Retina (tissue), 1 donor: ENCODE measurements around the gene ZNF274.
"Not testable (repeated sequence)": the region's sequence is repeated elsewhere in the genome, so short reads cannot be mapped to it uniquely, and the experiment has no call there.

Experiments
- DNase-seq: peaks from one replicate; pipeline ENCODE4 v3.0.0-alpha.2; 2016

The ZNF274 gene

DNA sequence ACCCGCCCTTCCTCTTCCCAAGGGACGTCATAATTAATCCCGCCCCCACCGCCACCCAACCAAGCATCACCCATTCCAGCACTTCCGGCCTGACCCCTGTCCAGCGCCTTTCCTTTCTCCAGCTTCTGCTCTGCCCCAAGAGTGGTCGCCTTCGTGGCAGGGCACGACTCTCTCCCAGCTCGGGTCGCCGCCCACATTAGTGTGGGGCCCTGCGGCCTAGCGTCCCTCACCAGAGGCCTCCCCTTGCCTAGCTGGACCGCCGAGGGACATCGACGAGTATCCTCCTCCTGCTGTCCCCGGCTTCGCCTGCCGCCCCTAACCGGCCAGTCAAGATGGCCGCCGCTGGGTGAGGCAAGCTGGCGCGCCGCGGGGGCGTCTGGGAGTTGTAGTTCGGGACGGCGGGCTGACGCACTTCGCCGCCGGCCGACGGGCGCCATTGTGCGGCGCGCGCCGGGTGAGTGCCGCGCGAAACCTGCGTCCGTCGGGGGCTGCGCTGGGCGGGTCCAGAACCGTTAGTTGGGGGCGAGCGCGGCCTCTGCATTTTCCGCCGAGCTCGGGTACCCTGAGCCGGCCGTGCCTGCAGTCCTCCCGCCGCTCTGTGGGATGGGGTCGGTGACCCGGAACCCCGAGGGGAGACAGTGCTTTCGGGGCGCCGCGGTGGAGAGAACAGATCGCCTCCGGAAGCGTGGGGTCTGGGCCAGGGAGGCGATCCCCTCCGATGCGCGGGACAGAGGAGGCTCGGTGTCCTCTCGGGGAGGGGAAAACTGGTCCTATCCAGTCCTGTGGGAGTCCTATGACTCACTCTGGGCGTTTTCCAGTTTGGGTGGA, at the start of gene ZNF274:
Gene ZNF274, plus strand, starts transcription at position 73 of the 828 bp plus-strand sequence. CDS start 905 bp downstream, outside the sequence.
- DNase-seq = peak; percentile 99

DNA sequence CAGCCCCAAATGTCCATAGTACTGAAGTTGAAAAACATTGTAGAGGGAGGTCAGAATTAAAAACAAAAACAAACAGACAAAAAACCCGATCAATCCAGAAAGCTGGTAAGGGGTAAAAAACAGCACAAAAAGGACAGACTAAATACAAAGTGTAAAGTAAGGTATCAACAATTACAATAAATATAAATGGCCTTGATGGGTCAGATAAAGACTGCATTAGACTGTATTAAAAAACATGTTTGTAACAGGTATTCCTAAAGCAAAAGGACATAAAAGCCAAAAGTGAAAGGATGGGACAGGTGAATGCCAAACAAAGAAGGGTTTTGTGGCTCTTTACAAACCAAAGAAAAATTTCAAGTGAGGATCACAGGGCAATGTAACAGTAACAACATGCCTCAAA, 48.6 kb upstream of the ZNF274 start:
- no peak for DNase-seq

DNA sequence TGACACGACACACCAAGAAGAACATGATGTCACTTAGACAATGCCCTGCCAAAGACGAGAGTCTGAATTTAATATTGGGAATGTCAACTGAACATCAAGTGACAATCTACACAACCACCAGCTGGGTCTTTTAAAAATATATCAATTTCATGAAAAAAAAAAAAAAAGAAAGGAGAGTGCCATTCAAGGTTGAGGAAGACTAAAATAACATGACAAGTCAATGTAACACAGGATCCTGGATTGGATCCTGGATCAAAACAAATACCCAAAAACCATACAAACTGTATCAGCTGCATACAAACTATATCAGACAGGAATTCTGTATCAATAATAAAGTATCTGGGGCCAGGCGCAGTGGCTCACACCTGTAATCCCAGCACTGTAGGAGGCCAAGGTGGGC, 37.0 kb upstream of the ZNF274 start:
- no peak for DNase-seq

DNA sequence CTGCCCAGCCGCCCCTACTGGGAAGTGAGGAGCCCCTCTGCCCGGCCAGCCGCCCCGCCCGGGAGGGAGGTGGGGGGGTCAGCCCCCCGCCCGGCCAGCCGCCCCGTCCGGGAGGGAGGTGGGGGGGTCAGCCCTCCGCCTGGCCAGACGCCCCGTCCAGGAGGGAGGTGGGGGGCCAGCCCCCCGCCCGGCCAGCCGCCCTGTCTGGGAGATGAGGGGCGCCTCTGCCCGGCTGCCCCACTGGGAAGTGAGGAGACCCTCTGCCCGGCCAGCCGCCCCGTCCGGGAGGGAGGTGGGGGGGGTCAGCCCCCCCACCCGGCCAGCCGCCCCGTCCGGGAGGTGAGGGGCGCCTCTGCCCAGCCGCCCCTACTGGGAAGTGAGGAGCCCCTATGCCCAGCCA, 35.4 kb upstream of the ZNF274 start:
- DNase-seq = not testable (repeated sequence)

DNA sequence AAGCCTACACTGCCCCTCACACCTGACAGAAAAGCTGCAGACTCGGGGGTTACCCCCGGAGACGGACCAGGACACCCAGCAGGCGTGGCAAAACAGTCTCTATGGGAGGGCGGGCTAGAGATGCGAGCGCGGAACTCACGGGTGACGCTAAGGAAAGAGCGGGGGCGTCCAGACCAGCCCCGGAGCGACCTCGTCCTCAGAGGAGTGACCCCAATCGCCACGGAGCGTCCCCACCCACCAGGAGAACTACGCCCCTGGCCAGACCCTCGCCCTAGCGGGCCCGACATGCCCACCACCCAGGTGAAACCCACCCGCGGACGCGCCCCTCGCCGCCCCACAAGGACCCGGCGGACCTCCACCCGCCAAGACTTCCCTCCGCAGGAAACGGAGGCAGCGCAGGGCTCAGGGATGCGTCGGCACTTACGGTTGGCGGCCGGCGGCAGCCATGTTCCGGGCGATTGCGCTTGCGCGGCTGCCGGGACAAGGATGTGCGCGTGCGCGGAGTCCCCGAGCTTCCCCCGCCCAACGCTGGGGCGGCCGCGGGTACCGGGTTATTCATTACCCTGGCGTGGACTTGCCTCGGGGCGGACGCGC, 32.4 kb upstream of the ZNF274 start, which contains the start of gene ZNF329:
Gene ZNF329, minus strand, starts transcription at position 462 of the 594 bp plus-strand sequence. CDS start 21,286 bp downstream, outside the sequence.
- peak; percentile 95 for DNase-seq

DNA sequence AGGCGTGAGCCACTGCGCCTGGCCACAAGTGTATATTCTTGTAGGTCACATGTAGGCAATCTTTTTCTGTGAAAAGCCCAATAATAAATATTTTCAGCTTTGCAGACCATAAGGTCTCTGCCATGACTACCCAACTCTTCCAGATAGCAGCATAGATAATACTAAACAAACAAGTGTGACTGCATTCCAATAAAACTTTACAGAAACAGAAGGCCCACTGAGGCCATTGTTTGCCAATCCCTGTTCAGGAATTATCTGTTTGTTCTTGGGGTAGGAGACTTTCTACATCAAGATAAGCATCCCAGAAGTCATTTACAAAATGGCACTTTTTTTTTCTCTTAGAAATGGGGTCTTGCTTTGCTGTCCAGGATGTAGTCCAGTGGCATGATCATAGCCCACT, 29.5 kb upstream of the ZNF274 start:
- DNase-seq = no peak

DNA sequence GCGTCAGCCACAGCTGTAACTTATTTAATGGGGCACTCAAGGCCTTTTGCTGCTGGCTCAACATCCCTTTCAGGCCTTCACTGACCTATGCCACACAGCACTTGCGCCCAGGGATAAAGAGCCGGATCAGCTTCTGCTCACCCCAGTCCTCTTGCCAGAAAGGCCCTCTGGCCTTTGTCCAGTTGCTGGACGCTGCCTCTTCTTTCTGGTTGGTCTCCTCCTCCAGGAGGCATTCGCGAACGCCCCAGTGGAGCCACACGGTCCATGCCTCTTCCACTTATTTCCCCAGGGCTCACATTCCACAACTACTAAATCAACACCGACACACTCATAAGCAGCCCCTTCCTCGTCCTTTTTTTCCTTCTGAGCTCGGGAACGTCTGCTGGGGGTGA, 28.6 kb upstream of the ZNF274 start:
- no peak for DNase-seq

DNA sequence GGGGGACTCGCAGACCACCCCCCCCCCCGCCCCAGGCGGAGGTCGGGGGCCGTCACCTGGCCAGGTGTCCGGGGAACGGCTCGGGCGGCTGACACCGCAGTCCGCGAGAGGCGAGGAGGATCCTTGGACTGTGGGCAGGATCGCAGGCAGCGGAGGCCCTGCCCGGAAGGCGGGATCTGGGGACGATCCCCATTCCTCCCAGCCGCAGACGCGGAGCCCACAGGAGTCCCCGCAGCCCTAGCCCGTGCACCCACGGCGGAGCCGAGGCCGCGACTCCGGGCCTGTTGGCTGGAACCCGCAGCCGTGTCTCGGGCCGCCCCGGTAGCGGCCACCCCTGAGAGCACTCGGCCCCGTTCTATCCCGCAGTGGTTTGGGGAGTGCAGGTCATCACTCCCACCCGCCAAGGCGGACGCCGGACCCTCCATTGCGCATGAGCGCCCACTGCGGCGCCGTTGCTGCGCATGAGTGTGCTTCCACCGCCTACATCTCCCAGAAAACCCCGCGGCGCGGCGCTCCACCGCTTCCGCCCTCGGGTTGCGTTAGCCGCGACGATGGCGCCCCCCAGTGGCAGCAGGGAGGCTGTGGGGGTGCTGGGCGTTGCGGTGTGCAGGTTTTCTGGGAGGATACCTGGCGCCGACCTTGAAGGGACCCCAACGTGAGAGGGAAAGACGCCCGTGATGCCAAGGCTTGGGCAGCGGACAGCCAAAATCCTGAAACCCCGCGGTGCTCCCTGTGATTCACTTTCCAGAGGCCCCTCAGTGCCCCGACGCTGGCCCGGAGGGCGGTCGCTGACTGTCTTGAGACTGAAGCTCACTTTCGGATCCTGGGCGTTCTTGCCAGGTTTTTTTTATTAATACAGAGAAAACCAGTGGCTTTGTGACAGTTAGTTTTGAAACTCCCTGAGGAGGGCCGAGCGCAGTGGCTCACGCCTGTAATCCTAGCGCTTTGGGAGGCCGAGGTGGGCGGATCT, 27.9 kb upstream of the ZNF274 start:
- peak; percentile 99 for DNase-seq

DNA sequence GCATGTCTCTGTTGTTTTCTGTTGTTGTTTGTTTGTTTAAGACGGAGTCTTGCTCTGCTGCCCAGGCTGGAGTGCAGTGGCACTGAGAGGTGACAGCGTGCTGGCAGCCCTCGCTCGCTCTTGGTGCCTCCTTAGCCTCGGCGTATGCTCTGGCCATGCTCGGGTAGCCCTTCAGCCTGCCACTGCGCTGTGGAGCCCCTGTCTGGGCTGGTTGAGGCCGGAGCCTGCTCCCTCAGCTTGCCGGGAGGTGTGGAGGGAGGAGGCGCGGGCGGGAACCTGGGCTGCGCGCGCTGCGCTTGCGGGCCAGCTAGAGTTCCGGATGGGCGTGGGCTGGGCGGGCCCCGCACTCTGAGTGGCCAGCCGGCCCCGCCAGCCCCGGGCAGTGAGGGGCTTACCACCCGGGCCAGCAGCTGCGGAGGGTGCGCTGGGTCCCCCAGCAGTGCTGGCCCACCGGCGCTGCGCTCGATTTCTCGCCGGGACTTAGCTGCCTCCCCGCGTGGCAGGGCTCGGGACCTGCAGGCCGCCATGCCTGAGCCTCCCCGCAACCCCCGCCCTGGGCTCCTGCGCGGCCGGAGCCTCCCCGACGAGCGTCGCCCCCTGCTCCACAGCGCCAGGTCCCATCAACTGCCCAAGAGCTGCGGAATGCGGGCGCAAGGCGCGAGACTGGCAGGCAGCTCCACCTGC, 25.7 kb upstream of the ZNF274 start:
- no peak for DNase-seq

DNA sequence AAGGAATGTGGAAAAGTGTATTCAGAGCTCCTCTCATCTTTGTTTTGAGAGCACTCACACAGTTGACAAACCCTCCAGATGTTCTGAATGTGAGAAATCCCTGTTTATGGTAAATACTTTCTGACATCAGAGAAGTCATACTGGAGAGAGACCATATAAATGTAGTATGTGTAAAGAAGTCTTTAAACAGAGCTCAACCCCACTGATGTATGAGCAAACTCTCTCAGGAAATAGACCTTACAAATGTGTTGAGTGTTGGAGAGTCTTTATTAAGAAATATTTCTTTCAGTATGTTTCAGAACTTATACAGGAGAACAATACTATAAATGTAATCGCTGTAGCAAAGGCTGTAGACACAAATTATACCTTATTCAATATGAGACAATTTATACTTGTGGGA, 16.6 kb upstream of the ZNF274 start:
- no peak for DNase-seq

DNA sequence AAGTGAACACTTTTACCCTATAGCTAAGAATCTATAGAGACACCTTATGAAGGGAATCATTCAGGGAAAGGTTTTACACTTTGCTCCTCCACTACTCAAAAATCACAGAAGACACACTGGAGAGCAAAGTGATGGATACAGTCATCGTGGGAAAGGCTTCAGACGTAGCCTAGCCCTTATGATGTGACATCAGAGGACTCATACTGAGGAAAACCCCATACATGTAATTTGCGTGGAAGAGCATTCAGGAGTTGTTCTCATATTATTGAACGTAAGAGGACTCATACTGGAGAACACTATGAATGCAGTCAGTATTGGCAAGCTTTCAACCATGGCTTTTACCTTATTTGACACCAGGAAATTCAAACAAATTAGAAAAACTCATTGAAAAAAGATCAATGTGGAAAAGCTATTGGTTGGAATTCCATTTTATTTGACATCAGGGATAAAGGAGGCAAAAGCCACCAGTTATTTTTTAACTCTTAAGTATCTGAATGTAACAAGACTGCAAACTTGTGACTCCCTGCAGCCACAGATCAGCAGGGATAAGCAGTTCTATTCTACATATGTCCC, 16.1 kb upstream of the ZNF274 start:
- DNase-seq = no peak

DNA sequence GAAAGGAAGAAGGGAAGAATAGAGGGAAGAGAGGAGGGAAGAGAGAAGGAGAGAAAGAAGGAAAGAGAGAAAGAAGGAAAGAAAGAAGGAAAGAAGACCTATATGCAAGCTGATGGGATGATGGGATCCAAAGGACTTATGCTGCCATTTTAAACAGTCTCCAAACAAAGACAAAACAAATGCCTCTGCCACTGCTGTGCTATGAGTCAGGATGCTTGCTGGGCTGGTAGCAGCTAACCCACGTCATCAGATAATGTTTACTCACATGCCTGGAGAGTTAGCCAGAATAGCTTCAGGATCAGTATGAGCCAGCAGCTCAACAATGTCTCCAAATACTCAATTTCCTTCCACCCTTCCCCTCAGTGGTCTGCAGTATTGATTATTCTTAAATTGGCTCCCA, 12.0 kb upstream of the ZNF274 start:
- no peak for DNase-seq

DNA sequence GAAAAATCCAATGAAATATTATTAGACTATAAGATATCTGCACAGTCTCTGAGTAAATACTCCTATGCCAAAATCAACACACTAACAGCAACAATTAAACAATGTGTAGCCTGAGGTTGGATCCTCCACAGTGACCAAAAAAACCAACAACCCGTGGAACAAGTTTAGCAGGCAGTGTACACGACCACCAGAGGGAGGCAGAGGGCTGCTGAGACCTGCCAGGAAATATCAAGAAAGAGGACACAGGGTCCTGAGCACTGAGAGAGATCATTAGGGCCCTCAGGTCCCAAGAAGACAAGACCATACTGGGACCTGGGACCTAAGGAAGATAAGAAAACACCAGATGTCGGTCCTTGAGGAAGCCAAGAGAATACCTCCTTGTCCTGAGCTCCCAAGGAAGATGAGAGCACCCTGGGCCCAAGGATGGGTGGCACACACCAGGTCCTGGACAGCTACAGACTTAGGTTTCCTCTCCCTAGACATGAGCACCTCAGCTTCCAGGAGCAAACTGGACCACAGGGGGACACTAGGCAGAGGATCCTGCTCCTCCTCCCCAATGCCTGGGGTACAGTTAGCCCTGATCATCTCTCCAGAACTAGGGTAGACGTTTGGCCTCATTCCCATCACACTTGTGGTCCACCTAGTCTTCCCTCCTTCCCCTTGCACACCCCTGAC, 822 bp upstream of the ZNF274 start:
- DNase-seq = no peak

DNA sequence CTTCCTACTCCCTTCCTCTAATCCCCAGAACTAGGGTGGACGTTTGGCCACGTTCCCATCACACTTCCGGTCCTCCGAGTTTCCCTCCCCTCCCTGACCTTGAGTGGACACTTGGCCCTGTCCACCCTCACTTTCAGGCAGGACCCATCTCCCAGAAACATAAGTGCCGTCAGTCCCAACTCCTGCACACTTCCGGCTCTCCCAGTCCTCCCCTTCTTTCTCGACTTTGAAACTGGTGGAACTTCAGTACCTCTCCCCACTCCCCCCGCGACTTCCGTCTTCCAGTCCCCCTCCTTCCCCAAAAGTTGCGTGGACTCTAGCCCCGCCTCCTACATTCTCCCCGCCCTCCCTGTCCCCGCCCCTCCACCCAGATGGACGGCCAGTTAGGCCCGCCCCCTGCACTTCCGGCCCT, 278 bp upstream of the ZNF274 start:
- DNase-seq = no peak

DNA sequence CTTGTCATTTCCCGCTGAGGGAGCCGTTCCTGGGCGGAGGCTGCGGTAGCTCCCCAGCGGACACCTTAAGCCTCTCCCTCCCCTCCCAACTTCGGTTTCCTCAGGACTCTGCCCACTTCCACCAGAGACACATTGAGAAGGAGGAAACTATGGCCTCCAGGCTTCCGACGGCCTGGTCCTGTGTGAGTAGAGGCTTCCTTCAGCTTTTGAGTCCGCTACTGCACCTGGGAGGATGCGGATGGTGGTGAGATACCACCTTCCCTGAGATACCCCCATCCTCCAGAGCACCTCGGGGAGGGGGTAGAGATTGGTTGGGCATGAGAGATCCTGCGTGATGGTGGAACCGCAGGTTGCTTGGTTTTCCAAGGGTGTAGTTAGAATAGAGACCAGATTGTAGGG, 955 bp downstream of the ZNF274 start:
- DNase-seq = no peak

DNA sequence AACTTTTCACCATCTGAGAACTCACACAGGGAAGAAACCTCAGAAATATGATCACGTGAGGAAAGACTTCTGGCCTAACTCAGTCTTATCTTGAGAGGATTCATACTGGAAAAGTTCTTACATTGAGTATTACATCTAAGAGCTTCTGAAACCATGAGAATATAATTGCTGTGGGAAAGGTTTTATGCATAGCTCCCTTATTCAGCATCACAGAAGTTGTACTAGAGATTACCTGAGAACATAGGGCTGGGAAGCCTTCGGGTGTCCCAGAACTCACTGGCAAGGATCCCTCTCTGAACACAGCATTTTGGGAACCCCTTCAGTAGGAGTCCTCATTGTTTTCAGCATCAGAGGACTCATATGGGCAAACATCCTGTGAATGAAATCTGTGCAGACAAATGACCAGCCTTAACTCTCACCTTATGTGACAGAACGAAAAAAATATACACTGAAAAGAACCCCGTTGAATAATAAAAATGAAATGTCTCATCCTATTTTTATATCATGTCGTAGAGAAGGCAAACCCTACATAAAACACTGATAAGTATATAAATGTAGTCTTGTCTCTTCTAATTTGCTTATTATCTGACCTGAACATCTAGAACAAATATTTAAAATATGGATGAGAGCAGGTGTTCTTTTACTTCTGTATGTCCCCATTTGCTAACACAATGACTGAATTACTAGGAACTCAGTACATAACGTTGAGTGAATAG, 14.2 kb downstream of the ZNF274 start:
- peak; percentile 47 for DNase-seq

DNA sequence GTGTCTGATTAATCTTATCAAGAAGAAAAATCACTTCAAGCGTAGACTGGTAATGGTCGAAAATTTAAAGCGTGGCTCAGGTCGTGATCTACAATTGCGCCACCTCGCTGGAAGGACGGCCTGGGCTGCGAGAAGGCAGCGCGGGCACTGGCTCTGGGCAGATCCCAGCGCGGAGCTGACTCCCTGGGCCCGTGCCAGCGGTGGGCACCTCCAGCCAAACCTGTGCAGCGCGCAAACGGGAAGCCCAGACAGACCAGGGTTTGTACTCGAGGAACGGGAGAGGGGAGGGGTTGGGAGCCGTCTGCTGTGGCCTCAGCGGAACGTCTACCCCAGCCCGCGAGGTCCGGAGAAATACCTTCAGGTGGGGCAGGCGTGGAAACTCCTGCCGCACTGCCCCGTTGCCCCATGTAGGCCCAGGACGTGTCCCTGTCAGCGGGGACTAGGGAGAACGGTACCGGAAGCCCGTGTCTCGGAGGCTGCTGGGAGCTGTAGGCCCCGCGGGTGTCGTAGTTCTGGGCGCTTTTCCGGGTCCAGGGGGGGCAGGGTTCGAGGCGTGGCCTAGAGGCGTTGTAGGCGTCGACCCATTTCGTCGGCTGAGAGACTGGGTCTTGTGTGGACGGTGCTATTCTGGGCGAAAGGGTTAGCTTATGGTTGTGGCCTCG, 21.1 kb downstream of the ZNF274 start:
- no peak for DNase-seq

DNA sequence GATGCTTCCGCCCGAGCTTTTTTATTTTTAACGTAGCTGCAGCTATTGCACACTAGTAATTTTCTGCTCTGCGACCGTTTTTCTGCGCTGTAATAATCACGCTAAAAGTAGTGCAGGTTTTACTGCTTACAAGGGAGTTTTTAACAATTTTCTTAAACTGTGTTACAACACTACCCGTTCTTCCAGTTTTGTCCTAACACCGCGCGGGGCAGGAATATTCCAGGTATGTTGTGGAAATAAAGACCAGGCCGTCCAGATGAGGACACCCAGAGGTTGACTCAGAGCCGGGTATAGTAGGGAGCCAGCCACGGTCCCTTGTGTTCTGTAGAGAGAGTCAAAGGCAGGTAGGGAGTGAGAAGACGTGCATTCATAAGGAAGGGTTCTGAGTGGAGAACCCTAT, 21.7 kb downstream of the ZNF274 start:
- DNase-seq = no peak

DNA sequence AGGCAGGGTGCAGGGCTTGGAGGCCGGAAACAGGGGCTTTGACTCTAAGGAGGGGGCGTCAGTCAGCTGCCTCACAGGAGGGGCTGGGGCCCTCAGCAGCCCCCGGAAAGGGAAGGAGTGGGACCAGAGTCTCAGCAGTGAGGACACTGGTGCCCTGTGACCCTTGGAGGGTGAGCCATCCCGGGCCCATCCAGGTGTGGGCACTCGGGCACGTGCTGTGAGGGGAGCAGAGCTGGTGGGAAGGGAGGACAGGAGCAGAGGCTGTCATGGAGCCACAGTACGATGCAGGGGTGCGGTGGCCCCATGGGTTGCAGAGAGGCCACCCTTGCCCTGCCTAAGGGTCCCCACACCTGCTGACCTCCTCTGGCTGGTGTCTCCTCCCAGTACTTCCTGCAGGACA, 26.7 kb downstream of the ZNF274 start:
- DNase-seq = no peak

DNA sequence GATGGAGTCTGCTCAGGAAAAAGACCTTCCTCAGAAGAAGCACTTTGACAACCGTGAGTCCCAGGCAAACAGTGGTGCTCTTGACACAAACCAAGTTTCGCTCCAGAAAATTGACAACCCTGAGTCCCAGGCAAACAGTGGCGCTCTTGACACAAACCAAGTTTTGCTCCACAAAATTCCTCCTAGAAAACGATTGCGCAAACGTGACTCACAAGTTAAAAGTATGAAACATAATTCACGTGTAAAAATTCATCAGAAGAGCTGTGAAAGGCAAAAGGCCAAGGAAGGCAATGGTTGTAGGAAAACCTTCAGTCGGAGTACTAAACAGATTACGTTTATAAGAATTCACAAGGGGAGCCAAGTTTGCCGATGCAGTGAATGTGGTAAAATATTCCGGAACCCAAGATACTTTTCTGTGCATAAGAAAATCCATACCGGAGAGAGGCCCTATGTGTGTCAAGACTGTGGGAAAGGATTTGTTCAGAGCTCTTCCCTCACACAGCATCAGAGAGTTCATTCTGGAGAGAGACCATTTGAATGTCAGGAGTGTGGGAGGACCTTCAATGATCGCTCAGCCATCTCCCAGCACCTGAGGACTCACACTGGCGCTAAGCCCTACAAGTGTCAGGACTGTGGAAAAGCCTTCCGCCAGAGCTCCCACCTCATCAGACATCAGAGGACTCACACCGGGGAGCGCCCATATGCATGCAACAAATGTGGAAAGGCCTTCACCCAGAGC, 29.6 kb downstream of the ZNF274 start:
- DNase-seq = no peak
